Measurements from ENCODE around the gene C21orf58.

Gene C21orf58

GRCh38 chr21:46255166-46255565, 68.5 kb downstream of the C21orf58 start:
- DNase-seq (ENCODE audit: low spot score), result no peak

- DNase-seq (ENCODE audit: low spot score), result no peak
These were observed 69.3 kb downstream of the C21orf58 start for GRCh38 chr21:46254208-46254975.

DNA sequence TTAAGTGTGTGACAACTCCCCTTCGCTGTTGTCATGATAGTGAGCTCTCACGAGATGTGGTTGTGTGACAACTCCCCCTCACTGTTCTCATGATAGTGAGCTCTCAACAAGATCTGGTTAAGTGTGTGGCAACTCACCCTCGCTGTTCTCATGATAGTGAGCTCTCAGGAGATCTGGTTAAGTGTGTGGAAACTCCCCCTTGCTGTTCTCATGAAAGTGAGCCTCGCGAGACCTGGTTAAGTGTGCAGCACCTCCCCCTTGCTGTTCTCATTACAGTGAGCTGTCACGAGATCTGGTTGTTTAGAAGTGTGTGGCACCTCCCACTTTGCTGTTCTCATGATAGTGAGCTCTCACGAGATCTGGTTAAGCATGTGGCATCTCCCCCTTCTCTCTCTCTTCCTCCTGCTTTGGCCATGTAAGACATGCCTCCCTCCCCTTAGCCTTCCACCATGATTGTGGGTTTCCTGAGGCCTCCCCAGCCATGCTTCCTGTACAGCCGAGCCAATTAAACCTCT, 70.0 kb downstream of the C21orf58 start:
- DNase-seq (ENCODE audit: low spot score), result no peak

GRCh38 chr21:46252840-46253239, 70.8 kb downstream of the C21orf58 start:
- no peak for DNase-seq (ENCODE audit: low spot score)
